ENCODE measurements around the gene TTC13. TPM values are rescaled to one million over a fixed set of nuclear protein-coding genes. Genes with fewer than 3 reads are reported as not detected.

Gene TTC13
- total RNA-seq, 1 donor from 2014 or later, result 20.6 TPM

- Mint-ChIP-seq H3K4me3 (no peak overlapping the region), H3K27ac (no peak overlapping the region), H3K9me3 (peaks cover 1% of the 10 kb centered on the region), H3K4me1 (ENCODE audit: unreplicated experiment) (peaks cover 35% of the 10 kb centered on the region), H3K36me3 (no peaks in the 10 kb centered on the region), H3K27me3 (peaks cover 20% of the 10 kb centered on the region)
- TF ChIP-seq CTCF (conservative IDR thresholded peaks at IDR 0.05), result no peak
- DNase-seq (ENCODE audit: extremely low spot score, unreplicated experiment), result no peak
Observed at GRCh38 chr1:230876660-230877059, 102.0 kb downstream of the TTC13 start.

GRCh38 chr1:230875370-230875769, 103.3 kb downstream of the TTC13 start:
- H3K9me3 Mint-ChIP-seq, result peaks cover 6% of the 10 kb centered on the region
- H3K27me3 Mint-ChIP-seq, result peaks cover 10% of the 10 kb centered on the region
- no peak overlapping the region for H3K4me3 Mint-ChIP-seq
- no peak overlapping the region for H3K27ac Mint-ChIP-seq
- H3K4me1 Mint-ChIP-seq (ENCODE audit: unreplicated experiment), result peaks cover 30% of the 10 kb centered on the region
- TF ChIP-seq CTCF (conservative IDR thresholded peaks at IDR 0.05), result no peak
- no peaks in the 10 kb centered on the region for H3K36me3 Mint-ChIP-seq
- no peak for DNase-seq (ENCODE audit: extremely low spot score, unreplicated experiment)

- peaks cover 6% of the 10 kb centered on the region for H3K9me3 Mint-ChIP-seq
- H3K36me3 Mint-ChIP-seq, result no peaks in the 10 kb centered on the region
- no peak overlapping the region for H3K27ac Mint-ChIP-seq
- DNase-seq (ENCODE audit: extremely low spot score, unreplicated experiment), result no peak
- peaks cover 23% of the 10 kb centered on the region for H3K4me1 Mint-ChIP-seq (ENCODE audit: unreplicated experiment)
- H3K4me3 Mint-ChIP-seq, result no peak overlapping the region
- no peaks in the 10 kb centered on the region for H3K27me3 Mint-ChIP-seq
- TF ChIP-seq CTCF (conservative IDR thresholded peaks at IDR 0.05), result no peak
Observed at GRCh38 chr1:230870916-230871315, 107.7 kb downstream of the TTC13 start.

GRCh38 chr1:230869500-230869899, 109.2 kb downstream of the TTC13 start:
- Mint-ChIP-seq H3K36me3 (peaks cover 5% of the 10 kb centered on the region), H3K27me3 (no peaks in the 10 kb centered on the region), H3K4me3 (peak overlapping the region; percentile 91), H3K4me1 (ENCODE audit: unreplicated experiment) (peaks cover 34% of the 10 kb centered on the region), H3K27ac (peak overlapping the region; percentile 95), H3K9me3 (peaks cover 6% of the 10 kb centered on the region)
- no peak for DNase-seq (ENCODE audit: extremely low spot score, unreplicated experiment)
- TF ChIP-seq CTCF (conservative IDR thresholded peaks at IDR 0.05), result no peak

GRCh38 chr1:230868736-230869385, 109.8 kb downstream of the TTC13 start:
- TF ChIP-seq CTCF (conservative IDR thresholded peaks at IDR 0.05), result peak; percentile 18
- Mint-ChIP-seq H3K4me3 (peak overlapping the region; percentile 91), H3K36me3 (peaks cover 5% of the 10 kb centered on the region), H3K9me3 (peaks cover 6% of the 10 kb centered on the region), H3K27ac (peak overlapping the region; percentile 95), H3K27me3 (no peaks in the 10 kb centered on the region), H3K4me1 (ENCODE audit: unreplicated experiment) (peaks cover 40% of the 10 kb centered on the region)
- DNase-seq (ENCODE audit: extremely low spot score, unreplicated experiment), result no peak
